T-helper 2 cell treated with Interferon-gamma antibody and Interleukin-4, amounts not matched to agents 5 μg/mL and 100 μg/mL, for 36 hours (primary cell): Measurements from ENCODE around the gene OR2D3.
A peak's percentile ranks its signal among the peaks of the same experiment; 100 is the strongest.
"Not testable (repeated sequence)": the region's sequence is repeated elsewhere in the genome, so short reads cannot be mapped to it uniquely, and the experiment has no call there.

ENCODE experiments used
- DNase-seq: peaks from one replicate; pipeline ENCODE4 v3.0.0; 2021; ENCODE audit warnings: low spot score
- H3K27ac Mint-ChIP-seq: one replicate; pipeline ENCODE4 v1.8.0; 2021; ENCODE audit warnings: mild to moderate bottlenecking, mixed read lengths
- H3K27me3 Mint-ChIP-seq: one replicate; pipeline ENCODE4 v1.8.0; 2021; ENCODE audit warnings: low read depth, mixed read lengths
- H3K36me3 Mint-ChIP-seq: one replicate; pipeline ENCODE4 v1.8.0; 2021; ENCODE audit warnings: low read depth, mixed read lengths
- H3K4me1 Mint-ChIP-seq: one replicate; pipeline ENCODE4 v1.8.0; 2021; ENCODE audit warnings: low read depth, mixed read lengths
- H3K4me3 Mint-ChIP-seq: one replicate; pipeline ENCODE4 v1.8.0; 2022; ENCODE audit warnings: mild to moderate bottlenecking, moderate library complexity, mixed read lengths
- H3K9me3 Mint-ChIP-seq: one replicate; pipeline ENCODE4 v1.8.0; 2021; ENCODE audit warnings: mixed read lengths

Gene OR2D3

DNA sequence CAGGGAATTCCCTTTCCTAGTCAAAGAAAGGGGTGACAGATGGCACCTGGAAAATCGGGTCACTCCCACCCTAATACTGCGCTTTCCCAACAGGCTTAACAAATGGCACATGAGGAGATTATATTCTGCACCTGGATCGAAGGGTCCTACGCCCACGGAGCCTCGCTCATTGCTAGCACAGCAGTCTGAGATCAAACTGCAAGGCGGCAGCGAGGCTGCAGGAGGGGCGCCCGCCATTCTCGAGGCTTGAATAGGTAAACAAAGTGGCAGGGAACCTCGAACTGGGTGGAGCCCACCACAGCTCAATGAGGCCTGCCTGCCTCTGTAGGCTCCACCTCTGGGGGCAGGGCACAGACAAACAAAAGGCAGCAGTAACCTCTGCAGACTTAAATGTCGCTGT is 16.0 kb upstream of the OR2D3 start:
- H3K36me3 Mint-ChIP-seq, H3K27me3 Mint-ChIP-seq, H3K4me3 Mint-ChIP-seq, H3K9me3 Mint-ChIP-seq, DNase-seq, H3K4me1 Mint-ChIP-seq, H3K27ac Mint-ChIP-seq: not testable (repeated sequence)

DNA sequence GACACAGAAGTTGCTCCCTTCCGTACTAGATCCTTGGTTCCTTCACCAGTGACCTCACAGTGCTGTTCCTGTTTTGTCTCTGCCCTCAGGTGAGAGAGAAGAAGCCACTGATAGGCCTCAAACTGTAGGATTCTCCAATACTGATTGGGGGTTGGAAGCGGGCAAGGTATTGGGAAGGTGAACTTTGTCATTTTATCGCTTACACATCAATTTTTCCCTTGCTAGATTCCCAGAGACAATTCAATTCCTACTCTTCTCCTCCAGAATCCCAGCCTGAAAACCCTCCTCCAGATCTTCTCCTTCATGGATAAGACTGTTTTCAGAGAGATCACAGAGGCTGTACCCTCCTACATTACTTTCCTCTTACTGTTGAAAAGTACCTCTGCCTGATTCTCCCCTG is 9.4 kb upstream of the OR2D3 start:
- DNase-seq = no peak
- H3K27me3 Mint-ChIP-seq = no peaks in the 10 kb centered on the region

DNA sequence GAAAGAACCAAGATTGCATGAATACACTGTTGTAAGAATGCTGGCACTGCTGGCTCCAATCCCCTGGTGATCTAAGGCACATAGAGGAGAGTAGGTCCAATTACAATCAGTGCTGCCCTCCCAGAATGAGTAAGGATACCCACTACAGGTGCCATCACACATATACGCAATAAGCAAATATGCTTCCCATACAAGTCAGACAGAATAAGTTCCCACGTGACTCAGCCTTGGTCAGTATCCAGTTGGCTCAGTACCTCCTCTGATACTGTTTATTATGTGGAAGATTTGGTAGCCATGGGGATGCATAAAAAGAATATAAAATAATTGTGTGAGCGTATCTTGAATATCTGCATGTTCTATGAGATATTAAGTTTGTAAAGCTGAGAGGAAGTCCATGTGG is 8.9 kb upstream of the OR2D3 start:
- Mint-ChIP-seq H3K9me3 (no peaks in the 10 kb centered on the region), H3K4me1 (no peaks in the 10 kb centered on the region), H3K4me3 (no peak overlapping the region), H3K27me3 (no peaks in the 10 kb centered on the region), H3K27ac (no peak overlapping the region), H3K36me3 (no peaks in the 10 kb centered on the region)
- no peak for DNase-seq

More for the DNA sequence above, 9.4 kb upstream of the OR2D3 start:
- Mint-ChIP-seq H3K27ac (no peak overlapping the region), H3K36me3 (no peaks in the 10 kb centered on the region), H3K4me1 (no peaks in the 10 kb centered on the region), H3K4me3 (no peak overlapping the region), H3K9me3 (no peaks in the 10 kb centered on the region)

DNA sequence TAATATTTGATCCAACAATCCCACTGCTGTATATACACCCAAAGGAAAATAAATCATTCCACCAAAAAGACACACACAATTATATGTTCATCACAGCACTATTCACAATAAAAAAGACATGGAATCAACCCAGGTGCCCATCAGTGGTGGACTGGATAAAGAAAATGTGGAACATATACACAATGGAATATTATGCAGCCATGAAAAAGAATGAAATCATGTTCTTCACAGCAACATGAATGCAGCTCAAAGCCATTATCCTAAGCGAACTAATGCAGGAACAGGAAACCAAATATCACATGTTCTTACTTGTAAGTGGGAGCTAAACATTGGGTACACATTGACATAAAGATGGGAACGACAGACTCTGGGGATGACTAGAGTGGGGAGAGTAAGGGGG is 1.1 kb upstream of the OR2D3 start:
- DNase-seq = no peak
- Mint-ChIP-seq H3K27ac (no peak overlapping the region), H3K36me3 (no peaks in the 10 kb centered on the region), H3K4me1 (no peaks in the 10 kb centered on the region), H3K27me3 (peaks cover 7% of the 10 kb centered on the region), H3K9me3 (no peaks in the 10 kb centered on the region), H3K4me3 (no peak overlapping the region)

DNA sequence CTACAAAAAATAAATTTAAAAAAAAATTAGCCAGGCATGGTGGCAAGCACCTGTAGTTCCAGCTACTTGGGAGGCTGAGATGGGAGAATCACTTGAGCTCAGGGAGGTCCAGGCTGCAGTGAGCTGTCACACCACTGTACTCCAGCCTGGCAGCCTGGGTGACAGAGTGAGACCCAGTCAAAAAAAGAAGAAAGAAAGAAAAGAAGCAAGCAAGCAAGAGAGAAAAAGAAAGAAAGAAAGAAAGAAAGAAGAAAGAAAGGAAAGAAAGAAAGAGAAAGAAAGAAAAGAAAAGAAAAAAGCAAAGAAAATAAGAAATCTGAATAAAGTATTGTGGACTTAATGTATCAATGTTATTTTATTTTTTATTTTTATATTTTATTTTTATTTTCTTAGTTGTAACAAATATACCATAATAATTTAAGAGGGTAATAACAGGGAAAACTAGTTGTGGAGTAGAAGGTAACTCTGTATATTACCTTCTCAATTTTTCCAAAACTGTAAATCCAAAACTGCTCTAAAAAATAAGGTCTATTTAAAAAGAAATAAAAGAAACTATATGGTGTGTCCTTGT is 4.3 kb downstream of the OR2D3 start:
- Mint-ChIP-seq H3K4me1 (peaks cover 19% of the 10 kb centered on the region), H3K36me3 (no peaks in the 10 kb centered on the region), H3K27me3 (peaks cover 29% of the 10 kb centered on the region), H3K27ac (no peak overlapping the region), H3K4me3 (peak overlapping the region; percentile 90), H3K9me3 (no peaks in the 10 kb centered on the region)
- DNase-seq = no peak

DNA sequence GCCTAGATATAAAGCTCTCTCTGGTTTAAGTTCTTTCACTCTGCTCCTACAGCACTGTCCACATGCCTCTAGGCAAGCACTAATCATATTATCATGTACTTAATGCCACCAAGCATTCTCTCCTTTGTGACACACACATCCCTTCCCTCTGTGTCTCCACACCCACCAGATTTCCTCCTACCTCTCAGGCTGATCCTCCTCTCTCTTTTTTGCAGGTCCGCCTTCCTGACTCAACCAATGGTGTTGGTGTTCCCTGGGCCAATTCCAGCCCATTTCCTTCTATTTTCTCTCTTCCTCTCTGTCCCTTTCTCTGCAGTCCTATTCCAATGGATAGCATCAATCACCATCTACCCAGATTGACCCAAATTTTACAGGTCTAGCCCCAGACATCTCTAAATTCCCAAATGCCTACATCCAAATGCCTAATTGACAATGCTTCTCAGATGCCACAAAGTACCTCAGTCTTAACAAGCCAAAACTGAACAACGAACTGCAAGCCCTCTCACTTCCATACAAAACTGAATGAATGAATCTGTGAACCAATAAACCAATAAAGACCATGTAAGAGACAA is 4.9 kb downstream of the OR2D3 start:
- DNase-seq = no peak
- Mint-ChIP-seq H3K4me3 (peak overlapping the region; percentile 90), H3K9me3 (no peaks in the 10 kb centered on the region), H3K27me3 (peaks cover 32% of the 10 kb centered on the region), H3K36me3 (no peaks in the 10 kb centered on the region), H3K4me1 (peaks cover 19% of the 10 kb centered on the region), H3K27ac (peak overlapping the region; percentile 46)

DNA sequence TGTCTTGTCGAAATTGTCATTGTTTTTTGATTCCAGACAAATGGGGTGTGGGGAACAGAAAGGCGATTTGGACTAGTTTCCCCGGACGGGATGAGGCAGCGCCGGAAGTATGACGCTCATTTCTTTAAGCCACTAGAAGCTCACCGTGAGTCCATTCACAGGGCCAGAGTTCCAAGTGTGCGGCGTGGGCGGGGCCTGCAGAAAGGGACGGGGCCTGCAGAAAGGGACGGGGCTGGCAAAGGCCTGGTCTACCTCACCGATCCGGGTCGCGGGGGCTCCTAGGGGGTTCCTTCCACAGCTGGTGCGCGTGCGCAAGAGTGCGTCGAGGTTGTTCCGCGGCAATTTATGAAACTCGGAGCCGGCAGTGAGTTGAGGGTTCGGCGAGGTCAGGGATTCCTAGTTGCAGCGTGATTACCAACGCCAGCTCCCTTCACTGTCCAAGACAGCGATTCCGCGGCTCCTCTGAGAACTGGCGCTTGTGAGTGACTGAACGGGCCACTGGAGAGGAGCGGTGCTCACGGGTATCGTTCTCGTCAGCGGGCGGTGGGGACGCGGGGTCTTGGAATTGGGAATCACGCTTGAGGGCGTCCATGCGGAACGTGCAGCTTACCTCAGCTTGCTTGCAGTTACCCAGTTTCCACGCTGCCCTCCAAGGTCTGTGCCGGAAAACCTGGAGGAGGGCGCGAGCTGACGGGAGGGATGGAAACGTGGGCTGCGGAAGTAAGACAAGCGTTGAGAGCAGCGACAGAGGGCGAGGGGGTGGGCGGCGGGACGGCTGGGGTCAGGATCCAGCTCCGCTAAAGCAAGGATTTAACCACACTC is 5.6 kb downstream of the OR2D3 start, which contains the start of gene ZNF215:
Gene ZNF215 (plus strand): TSS at position 219 of the 822 bp plus-strand sequence. CDS start 5,847 bp downstream, outside the sequence.
- DNase-seq = peak; percentile 72
- peak within 1 kb of the TSS; percentile 46 for H3K27ac Mint-ChIP-seq
- peaks cover 19% of the 10 kb centered on the region for H3K4me1 Mint-ChIP-seq
- H3K9me3 Mint-ChIP-seq = no peaks in the 10 kb centered on the region
- H3K36me3 Mint-ChIP-seq = no peaks in the 10 kb centered on the region
- H3K4me3 Mint-ChIP-seq = peak within 1 kb of the TSS; percentile 90
- peaks cover 32% of the 10 kb centered on the region for H3K27me3 Mint-ChIP-seq

DNA sequence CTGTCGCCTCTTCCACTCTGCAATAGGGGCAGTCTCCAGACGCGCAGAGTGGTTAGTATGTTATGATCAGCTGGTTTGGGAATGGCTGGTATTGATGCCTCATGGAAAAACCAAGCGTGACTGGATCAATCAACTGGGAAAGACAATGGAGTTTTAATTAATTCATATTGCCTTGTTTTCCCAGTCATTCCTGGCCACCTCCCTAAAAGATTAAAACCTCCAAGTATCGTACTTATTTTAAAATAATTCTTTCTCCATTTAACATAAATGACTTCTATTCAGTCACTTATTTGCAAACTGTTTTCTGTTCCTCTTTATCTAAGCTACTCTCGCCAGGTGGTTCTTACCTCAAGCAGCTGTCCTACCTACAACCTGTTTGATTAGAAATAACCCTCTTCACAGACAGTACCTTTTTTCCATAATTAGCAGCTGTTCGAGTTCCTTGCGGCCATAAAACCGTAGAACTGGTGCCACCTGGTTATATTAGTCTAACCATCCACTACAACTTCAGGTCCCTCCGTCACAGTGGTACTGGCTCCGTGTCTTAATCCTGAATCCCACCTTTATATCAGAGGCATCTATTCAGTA is 6.3 kb downstream of the OR2D3 start:
- Mint-ChIP-seq H3K36me3 (no peaks in the 10 kb centered on the region), H3K27ac (peak overlapping the region; percentile 29), H3K4me3 (peak overlapping the region; percentile 90), H3K4me1 (peaks cover 25% of the 10 kb centered on the region), H3K27me3 (peaks cover 32% of the 10 kb centered on the region), H3K9me3 (no peaks in the 10 kb centered on the region)
- DNase-seq = no peak

DNA sequence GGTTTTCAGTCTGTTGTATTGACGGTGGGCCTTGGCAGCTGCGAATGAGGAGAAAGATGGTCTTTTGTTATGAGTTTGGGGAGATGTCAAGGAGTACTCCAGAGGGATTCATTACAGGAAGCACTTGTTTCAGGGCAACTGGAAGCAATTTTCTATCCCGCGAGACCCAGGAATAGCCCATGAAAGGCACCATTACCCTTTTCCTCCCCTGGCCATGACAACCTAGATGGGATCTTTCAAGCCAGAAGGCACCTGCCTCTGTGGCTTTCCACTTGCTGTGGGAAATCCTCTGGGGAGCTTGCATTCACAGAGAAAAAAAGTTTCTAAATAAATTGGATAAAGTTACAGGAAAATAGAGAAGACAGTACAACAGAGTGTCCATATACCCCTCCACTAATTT is 8.1 kb downstream of the OR2D3 start:
- no peak overlapping the region for H3K27ac Mint-ChIP-seq
- H3K9me3 Mint-ChIP-seq = no peaks in the 10 kb centered on the region
- H3K4me1 Mint-ChIP-seq = peaks cover 30% of the 10 kb centered on the region
- peaks cover 7% of the 10 kb centered on the region for H3K36me3 Mint-ChIP-seq
- H3K4me3 Mint-ChIP-seq = no peak overlapping the region
- DNase-seq = no peak
- peaks cover 30% of the 10 kb centered on the region for H3K27me3 Mint-ChIP-seq

DNA sequence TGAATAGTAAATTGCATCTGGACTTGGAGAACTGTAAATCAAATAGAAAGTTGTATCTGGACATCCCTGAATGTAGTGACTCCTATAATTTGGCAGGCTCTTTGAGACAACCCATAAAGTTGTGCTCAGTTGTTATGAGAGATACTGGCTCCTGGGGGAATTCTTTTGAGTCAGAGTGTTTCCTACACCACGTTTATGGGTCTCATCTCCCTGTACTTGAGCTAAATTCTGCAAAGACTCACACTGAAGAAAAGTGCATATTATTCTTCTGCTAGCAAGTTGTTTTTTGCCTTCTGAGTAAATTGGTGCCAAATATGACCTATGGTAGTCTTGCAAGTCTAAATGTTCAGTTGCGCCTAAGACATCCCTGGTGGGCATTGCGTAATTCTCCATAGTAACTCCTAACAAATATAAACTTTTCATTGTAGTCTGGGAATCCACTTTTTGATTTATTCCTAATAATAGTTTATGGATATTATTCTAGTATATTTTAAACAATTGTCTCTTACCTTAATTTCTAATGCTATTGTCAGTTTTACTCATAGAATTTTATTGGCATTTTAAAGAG is 10.4 kb downstream of the OR2D3 start:
- peaks cover 26% of the 10 kb centered on the region for H3K4me1 Mint-ChIP-seq
- H3K36me3 Mint-ChIP-seq = peaks cover 16% of the 10 kb centered on the region
- no peak overlapping the region for H3K27ac Mint-ChIP-seq
- peaks cover 18% of the 10 kb centered on the region for H3K27me3 Mint-ChIP-seq
- no peaks in the 10 kb centered on the region for H3K9me3 Mint-ChIP-seq
- no peak overlapping the region for H3K4me3 Mint-ChIP-seq
- DNase-seq = no peak

DNA sequence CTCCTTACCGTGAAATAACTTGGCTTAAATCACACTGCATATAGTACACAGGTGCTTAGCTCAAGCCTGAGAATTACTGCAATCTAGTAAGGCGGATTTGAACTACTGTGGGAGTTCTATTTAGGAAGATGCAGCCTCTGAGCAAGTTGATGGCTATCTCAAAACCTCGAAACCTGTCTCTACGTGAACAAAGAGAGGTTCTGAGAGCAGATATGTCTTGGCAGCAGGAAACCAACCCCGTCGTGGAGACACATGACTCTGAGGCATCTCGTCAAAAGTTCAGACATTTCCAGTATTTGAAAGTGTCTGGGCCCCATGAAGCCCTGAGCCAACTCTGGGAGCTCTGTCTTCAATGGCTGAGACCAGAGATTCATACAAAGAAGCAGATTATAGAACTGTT is 11.3 kb downstream of the OR2D3 start:
- H3K4me3 Mint-ChIP-seq = peak overlapping the region; percentile 55
- peak; percentile 56 for DNase-seq
- H3K4me1 Mint-ChIP-seq = peaks cover 22% of the 10 kb centered on the region
- peaks cover 16% of the 10 kb centered on the region for H3K36me3 Mint-ChIP-seq
- H3K9me3 Mint-ChIP-seq = no peaks in the 10 kb centered on the region
- peaks cover 12% of the 10 kb centered on the region for H3K27me3 Mint-ChIP-seq
- H3K27ac Mint-ChIP-seq = peak overlapping the region; percentile 73

DNA sequence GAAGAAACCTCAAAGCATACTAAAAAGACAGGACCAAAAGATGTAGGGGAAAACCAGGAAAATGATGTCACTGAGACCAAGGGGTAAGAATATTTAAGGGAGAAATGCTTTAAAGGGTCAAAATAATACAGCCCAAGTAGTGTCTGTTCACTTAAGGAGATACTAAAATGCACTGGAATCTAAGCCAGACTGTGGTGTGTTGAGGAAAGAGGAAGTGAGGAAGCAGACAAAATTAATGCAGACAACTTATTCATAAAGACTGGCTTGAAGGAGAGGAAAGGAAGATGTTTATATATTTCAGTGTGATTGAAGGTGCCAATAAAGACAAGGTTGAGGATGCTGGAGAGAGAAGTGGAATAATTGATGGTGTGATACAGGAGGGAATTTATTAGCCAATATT is 21.2 kb downstream of the OR2D3 start:
- Mint-ChIP-seq H3K27ac (no peak overlapping the region), H3K4me1 (no peaks in the 10 kb centered on the region), H3K9me3 (no peaks in the 10 kb centered on the region), H3K4me3 (no peak overlapping the region), H3K27me3 (no peaks in the 10 kb centered on the region), H3K36me3 (no peaks in the 10 kb centered on the region)
- no peak for DNase-seq

DNA sequence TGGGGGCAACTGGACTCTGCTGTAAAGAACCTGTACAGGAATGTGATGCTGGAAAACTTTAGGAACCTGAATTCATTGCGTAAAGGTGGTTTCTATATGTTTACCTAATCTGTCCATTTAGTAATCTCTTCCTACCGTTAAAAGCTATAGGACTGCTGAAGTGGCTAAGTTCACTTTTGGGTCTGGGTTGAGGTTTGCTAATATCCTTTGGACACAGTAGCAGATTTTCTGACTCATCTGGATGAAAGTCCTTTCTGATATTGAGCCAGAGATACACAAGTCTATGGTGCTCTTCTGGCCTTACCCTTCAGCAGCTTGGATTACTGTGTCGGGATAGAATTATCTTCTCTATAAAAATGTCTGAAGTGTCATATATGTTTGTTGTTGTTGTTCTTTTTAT is 22.3 kb downstream of the OR2D3 start:
- Mint-ChIP-seq H3K27ac (no peak overlapping the region), H3K4me1 (no peaks in the 10 kb centered on the region), H3K9me3 (no peaks in the 10 kb centered on the region)

DNA sequence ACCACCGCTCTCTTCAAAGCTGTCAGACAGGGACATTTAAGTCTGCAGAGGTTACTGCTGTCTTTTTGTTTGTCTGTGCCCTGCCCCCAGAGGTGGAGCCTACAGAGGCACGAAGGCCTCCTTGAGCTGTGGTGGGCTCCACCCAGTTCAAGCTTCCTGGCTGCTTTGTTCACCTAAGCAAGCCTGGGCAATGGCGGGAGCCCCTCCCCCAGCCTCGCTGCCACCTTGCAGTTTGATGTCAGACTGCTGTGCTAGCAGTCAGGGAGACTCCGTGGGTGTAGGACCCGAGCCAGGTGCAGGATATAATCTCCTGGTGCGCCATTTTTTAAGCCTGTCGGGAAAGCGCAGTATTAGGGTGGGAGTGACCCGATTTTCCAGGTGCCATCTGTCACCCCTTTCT is 33.4 kb downstream of the OR2D3 start:
- H3K4me3 Mint-ChIP-seq, H3K36me3 Mint-ChIP-seq, H3K27ac Mint-ChIP-seq, H3K9me3 Mint-ChIP-seq, DNase-seq, H3K4me1 Mint-ChIP-seq, H3K27me3 Mint-ChIP-seq: not testable (repeated sequence)

More for the DNA sequence above, 22.3 kb downstream of the OR2D3 start:
- no peak for DNase-seq
- no peak overlapping the region for H3K4me3 Mint-ChIP-seq
- H3K36me3 Mint-ChIP-seq = no peaks in the 10 kb centered on the region
- no peaks in the 10 kb centered on the region for H3K27me3 Mint-ChIP-seq
